Activated naive CD4-positive, alpha-beta T cell treated with anti-CD3 and anti-CD28 coated beads for 36 hours (primary cell): ENCODE data around the gene ADAMTS1. TPM values are rescaled to one million over a fixed set of nuclear protein-coding genes. Genes with fewer than 3 reads are reported as not detected.

Experiments used
- CTCF ChIA-PET: fragments of 350-600 bp; sonication (Branson Sonifier 250); formaldehyde crosslinking; loops from one replicate; lab custom pipeline; 2021; ENCODE audit warnings: antibody characterized with exemption; lab: Charles Lee
- DNase-seq: peaks from one replicate; pipeline ENCODE4 v3.0.0-alpha.2; 2020
- H3K27ac Mint-ChIP-seq: one replicate; pipeline ENCODE4 v1.8.0; 2021; ENCODE audit warnings: mild to moderate bottlenecking, mixed read lengths
- H3K27me3 Mint-ChIP-seq: one replicate; pipeline ENCODE4 v1.8.0; 2021; ENCODE audit warnings: low read depth, mixed read lengths
- H3K36me3 Mint-ChIP-seq: one replicate; pipeline ENCODE4 v1.8.0; 2021; ENCODE audit warnings: low read depth, mixed read lengths
- H3K4me1 Mint-ChIP-seq: one replicate; pipeline ENCODE4 v1.8.0; 2021; ENCODE audit warnings: low read depth, mixed read lengths
- H3K4me3 Mint-ChIP-seq: one replicate; pipeline ENCODE4 v1.8.0; 2021; ENCODE audit warnings: mild to moderate bottlenecking, moderate library complexity, mixed read lengths
- H3K9me3 Mint-ChIP-seq: one replicate; pipeline ENCODE4 v1.8.0; 2021; ENCODE audit warnings: mixed read lengths
- intact Hi-C: fragments of 100-400 bp; cut with micrococcal nuclease; formaldehyde crosslinking; loops from one replicate; pipeline ENCODE4 v1.15.1; 2023
- total RNA-seq, 2 experiments: library from RNA; stranded (reverse); gene quantifications; one replicate each; pipeline ENCODE4 v1.2.3, GENCODE V29; 2021

The ADAMTS1 gene
- total RNA-seq, 2 experiments from 2014 or later = not detected

- Mint-ChIP-seq H3K36me3 (no peaks in the 10 kb centered on the region), H3K27ac (no peak overlapping the region), H3K9me3 (no peaks in the 10 kb centered on the region), H3K4me1 (peaks cover 10% of the 10 kb centered on the region), H3K27me3 (peaks cover 21% of the 10 kb centered on the region), H3K4me3 (no peak overlapping the region)
- no peak for DNase-seq
- intact Hi-C loops = no loop called here
- CTCF ChIA-PET = interaction anchor here (0.6 kb wide), 1 partner anchor 28 kb away, joined by 3 read pairs; no protein-coding TSS in a partner anchor
Observed at GRCh38 chr21:26833011-26833410, 12.2 kb downstream of the ADAMTS1 start.

GRCh38 chr21:26832546-26832945, 12.7 kb downstream of the ADAMTS1 start:
- Mint-ChIP-seq H3K4me3 (no peak overlapping the region), H3K27ac (no peak overlapping the region), H3K36me3 (no peaks in the 10 kb centered on the region), H3K27me3 (peaks cover 19% of the 10 kb centered on the region), H3K9me3 (no peaks in the 10 kb centered on the region), H3K4me1 (peaks cover 10% of the 10 kb centered on the region)
- intact Hi-C loops = no loop called here
- no peak for DNase-seq
- CTCF ChIA-PET = interaction anchor here (0.6 kb wide), 1 partner anchor 27 kb away, joined by 3 read pairs; no protein-coding TSS in a partner anchor

DNA sequence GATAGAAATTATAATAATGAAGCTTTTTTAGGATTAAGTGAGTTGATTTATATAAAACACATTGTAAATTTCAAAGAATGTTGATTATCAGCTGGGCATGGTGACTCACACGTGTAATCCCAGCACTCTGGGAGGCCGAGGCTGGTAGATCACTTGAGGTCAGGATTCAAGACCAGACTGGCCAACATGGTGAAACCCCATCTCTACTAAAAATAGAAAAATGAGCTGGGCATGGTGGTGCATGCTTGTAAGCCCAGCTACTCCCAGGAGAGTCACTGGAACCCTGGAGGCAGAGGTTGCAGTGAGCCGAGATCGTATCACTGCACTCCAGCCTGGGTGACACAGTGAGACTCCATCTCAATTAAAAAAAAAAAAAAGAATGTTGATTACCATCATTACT, 18.4 kb downstream of the ADAMTS1 start:
- no peak overlapping the region for H3K4me3 Mint-ChIP-seq
- peaks cover 11% of the 10 kb centered on the region for H3K27me3 Mint-ChIP-seq
- H3K9me3 Mint-ChIP-seq = no peaks in the 10 kb centered on the region
- intact Hi-C loops = no loop called here
- no peaks in the 10 kb centered on the region for H3K36me3 Mint-ChIP-seq
- H3K4me1 Mint-ChIP-seq = no peaks in the 10 kb centered on the region
- CTCF ChIA-PET = interaction anchor here (2.0 kb wide), 1 partner anchor 11 kb away, joined by 5 read pairs; no protein-coding TSS in a partner anchor
- no peak overlapping the region for H3K27ac Mint-ChIP-seq
- no peak for DNase-seq

DNA sequence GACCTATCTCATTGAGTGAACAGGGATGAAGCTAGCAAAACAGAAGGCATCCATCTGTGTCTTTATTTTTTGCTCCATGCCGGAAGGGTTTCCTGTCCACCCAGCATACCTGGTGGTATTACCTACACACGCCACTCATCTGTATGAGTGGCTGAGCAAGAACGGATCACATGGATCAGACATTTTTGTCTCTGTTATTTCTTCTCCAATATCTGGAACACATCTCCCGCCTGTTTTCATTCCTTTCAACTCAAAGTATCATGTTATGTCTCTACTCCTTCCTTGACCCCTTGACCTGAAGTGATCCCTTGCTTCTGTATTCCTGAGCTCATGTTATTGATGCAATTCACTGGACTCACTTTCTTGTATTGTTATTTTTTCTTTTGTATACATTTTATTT, 24.7 kb downstream of the ADAMTS1 start:
- no peaks in the 10 kb centered on the region for H3K4me1 Mint-ChIP-seq
- H3K27ac Mint-ChIP-seq = no peak overlapping the region
- no peaks in the 10 kb centered on the region for H3K36me3 Mint-ChIP-seq
- no peak overlapping the region for H3K4me3 Mint-ChIP-seq
- DNase-seq = no peak
- H3K9me3 Mint-ChIP-seq = no peaks in the 10 kb centered on the region
- CTCF ChIA-PET = interaction anchor here (0.7 kb wide), 1 partner anchor 14 kb away, joined by 4 read pairs; no protein-coding TSS in a partner anchor
- H3K27me3 Mint-ChIP-seq = peaks cover 5% of the 10 kb centered on the region
- intact Hi-C loops = no loop called here

DNA sequence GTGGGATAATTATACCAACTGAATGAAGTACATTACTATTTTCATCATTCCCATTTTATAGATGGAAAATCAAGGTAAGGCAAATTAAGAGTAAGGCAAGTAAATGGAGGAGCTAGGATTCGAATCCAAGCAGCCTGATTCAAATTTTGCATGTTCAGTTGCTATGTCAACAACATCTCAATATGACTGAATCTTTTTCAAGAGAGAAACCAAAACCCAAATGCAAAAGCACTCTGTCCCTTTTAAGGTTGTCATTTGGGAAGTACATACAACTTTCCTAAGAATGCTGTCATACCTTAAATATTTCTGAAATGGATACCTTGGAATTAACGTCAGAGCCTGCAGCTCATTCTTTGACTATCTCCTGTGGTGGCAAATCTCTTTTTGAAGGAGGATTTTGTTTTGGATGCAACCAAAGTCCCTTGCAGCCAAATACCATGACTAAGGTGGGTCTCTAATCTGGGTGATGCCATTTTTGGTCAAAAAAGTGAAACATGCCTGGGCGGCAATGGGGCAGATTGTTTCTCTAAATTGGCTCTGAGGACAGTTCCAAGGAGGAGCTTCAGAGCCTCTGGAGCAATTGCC, 25.4 kb downstream of the ADAMTS1 start:
- Mint-ChIP-seq H3K4me1 (no peaks in the 10 kb centered on the region), H3K9me3 (no peaks in the 10 kb centered on the region), H3K27ac (no peak overlapping the region), H3K27me3 (peaks cover 2% of the 10 kb centered on the region), H3K36me3 (no peaks in the 10 kb centered on the region), H3K4me3 (no peak overlapping the region)
- intact Hi-C loops = no loop called here
- CTCF ChIA-PET = interaction anchor here (0.7 kb wide), 1 partner anchor 14 kb away, joined by 4 read pairs; no protein-coding TSS in a partner anchor
- DNase-seq = no peak

GRCh38 chr21:26818906-26819305, 26.3 kb downstream of the ADAMTS1 start:
- no peaks in the 10 kb centered on the region for H3K36me3 Mint-ChIP-seq
- no peaks in the 10 kb centered on the region for H3K27me3 Mint-ChIP-seq
- no peak overlapping the region for H3K4me3 Mint-ChIP-seq
- no peaks in the 10 kb centered on the region for H3K9me3 Mint-ChIP-seq
- intact Hi-C loops = no loop called here
- no peaks in the 10 kb centered on the region for H3K4me1 Mint-ChIP-seq
- CTCF ChIA-PET = no interaction called here
- DNase-seq = no peak
- H3K27ac Mint-ChIP-seq = no peak overlapping the region

DNA sequence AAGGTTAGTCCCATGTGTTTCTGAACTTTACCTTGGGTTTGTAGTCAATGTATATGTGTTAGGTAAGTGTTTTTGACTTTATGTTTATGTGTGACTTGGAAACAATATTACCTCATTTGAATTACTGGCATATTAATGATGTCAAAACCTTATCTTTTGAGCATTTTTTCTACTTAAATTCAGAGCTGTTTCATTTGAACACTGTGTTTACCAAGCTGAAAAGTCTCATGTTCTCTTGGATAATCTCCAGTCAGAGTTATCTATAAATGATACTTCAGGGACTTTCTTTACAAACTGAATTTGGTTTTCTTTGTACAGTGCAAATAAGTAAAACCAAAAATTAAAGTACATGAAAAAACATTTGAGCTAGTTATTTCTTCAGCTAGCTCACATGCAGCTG, 30.0 kb downstream of the ADAMTS1 start:
- no peak overlapping the region for H3K4me3 Mint-ChIP-seq
- no peaks in the 10 kb centered on the region for H3K9me3 Mint-ChIP-seq
- no peak for DNase-seq
- no peak overlapping the region for H3K27ac Mint-ChIP-seq
- no peaks in the 10 kb centered on the region for H3K4me1 Mint-ChIP-seq
- H3K27me3 Mint-ChIP-seq = no peaks in the 10 kb centered on the region
- H3K36me3 Mint-ChIP-seq = no peaks in the 10 kb centered on the region
- CTCF ChIA-PET = interaction anchor here (0.7 to 1.1 kb wide), 5 partner anchors 8 to 1930 kb away, joined by 3 to 5 read pairs (median 3); no protein-coding TSS in a partner anchor
- intact Hi-C loops = no loop called here

- no peaks in the 10 kb centered on the region for H3K27me3 Mint-ChIP-seq
- no peaks in the 10 kb centered on the region for H3K9me3 Mint-ChIP-seq
- H3K4me1 Mint-ChIP-seq = no peaks in the 10 kb centered on the region
- no peak for DNase-seq
- CTCF ChIA-PET = interaction anchor here (0.6 to 0.7 kb wide), 4 partner anchors 8 to 920 kb away, joined by 3 to 4 read pairs (median 3); no protein-coding TSS in a partner anchor
- intact Hi-C loops = no loop called here
- no peak overlapping the region for H3K27ac Mint-ChIP-seq
- no peak overlapping the region for H3K4me3 Mint-ChIP-seq
- no peaks in the 10 kb centered on the region for H3K36me3 Mint-ChIP-seq
Observed at GRCh38 chr21:26814386-26814785, 30.8 kb downstream of the ADAMTS1 start.

DNA sequence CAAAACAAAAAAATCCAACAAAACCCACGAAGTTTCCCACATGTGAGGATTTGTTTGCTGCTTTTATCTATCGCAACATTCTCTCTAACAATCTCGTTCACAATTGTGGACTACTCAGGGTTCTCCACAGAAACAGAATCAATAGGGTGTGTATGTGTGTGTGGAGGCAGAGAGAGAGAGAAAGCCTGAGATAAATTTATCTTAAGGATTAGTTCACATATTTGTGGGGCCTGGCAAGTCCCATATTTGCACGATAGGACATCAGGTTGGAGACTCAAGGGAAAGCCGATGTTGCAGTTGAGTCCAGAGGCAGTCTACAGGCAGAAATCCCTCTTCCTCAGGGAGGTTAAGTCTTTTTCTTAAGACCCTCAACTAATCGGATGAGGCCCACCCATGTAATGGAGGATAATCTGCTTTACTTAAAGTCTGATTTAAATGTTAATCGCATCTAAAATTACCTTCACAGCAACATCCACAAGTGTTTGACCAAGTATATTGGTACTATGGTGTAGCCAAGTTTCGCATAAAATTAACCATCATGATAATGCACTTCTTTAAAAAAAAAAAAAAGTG, 31.7 kb downstream of the ADAMTS1 start:
- Mint-ChIP-seq H3K4me3 (no peak overlapping the region), H3K4me1 (no peaks in the 10 kb centered on the region), H3K9me3 (no peaks in the 10 kb centered on the region), H3K27me3 (no peaks in the 10 kb centered on the region), H3K36me3 (no peaks in the 10 kb centered on the region), H3K27ac (no peak overlapping the region)
- no peak for DNase-seq
- CTCF ChIA-PET = interaction anchor here (0.6 to 0.7 kb wide), 3 partner anchors 9 to 919 kb away, joined by 3 to 4 read pairs (median 3); no protein-coding TSS in a partner anchor
- intact Hi-C loops = no loop called here

DNA sequence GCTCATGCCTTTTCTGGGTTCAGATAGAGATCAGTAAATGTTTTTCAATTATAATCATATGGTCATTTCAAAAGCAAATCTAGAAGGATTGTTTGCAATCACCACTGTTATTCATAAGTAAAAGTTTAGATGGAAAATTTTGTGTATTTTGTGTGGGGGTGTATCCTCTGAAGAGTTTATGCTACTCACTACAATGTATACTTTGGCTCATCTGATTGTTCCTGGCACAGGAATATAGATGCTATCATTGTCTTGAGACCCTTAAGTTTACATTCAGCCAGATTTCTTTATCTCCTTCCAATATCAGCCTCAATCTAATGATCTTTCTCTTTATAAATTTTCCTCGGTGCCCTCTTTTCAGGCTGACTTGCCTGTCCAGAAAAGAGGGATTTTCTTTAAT, 33.0 kb downstream of the ADAMTS1 start:
- Mint-ChIP-seq H3K4me3 (no peak overlapping the region), H3K9me3 (no peaks in the 10 kb centered on the region), H3K4me1 (no peaks in the 10 kb centered on the region), H3K27me3 (peaks cover 3% of the 10 kb centered on the region), H3K36me3 (no peaks in the 10 kb centered on the region), H3K27ac (no peak overlapping the region)
- intact Hi-C loops = no loop called here
- CTCF ChIA-PET = no interaction called here
- DNase-seq = no peak

- no peaks in the 10 kb centered on the region for H3K4me1 Mint-ChIP-seq
- peaks cover 4% of the 10 kb centered on the region for H3K27me3 Mint-ChIP-seq
- CTCF ChIA-PET = interaction anchor here (1.7 kb wide), 1 partner anchor 33 kb away, joined by 5 read pairs; no protein-coding TSS in a partner anchor
- DNase-seq = no peak
- no peak overlapping the region for H3K4me3 Mint-ChIP-seq
- no peak overlapping the region for H3K27ac Mint-ChIP-seq
- H3K9me3 Mint-ChIP-seq = no peaks in the 10 kb centered on the region
- intact Hi-C loops = no loop called here
- no peaks in the 10 kb centered on the region for H3K36me3 Mint-ChIP-seq
Observed at GRCh38 chr21:26811482-26811881, 33.7 kb downstream of the ADAMTS1 start.

- no peaks in the 10 kb centered on the region for H3K36me3 Mint-ChIP-seq
- H3K9me3 Mint-ChIP-seq = no peaks in the 10 kb centered on the region
- no peak overlapping the region for H3K4me3 Mint-ChIP-seq
- H3K27ac Mint-ChIP-seq = no peak overlapping the region
- DNase-seq = no peak
- no peaks in the 10 kb centered on the region for H3K4me1 Mint-ChIP-seq
- CTCF ChIA-PET = interaction anchor here (1.7 kb wide), 1 partner anchor 34 kb away, joined by 5 read pairs; no protein-coding TSS in a partner anchor
- intact Hi-C loops = no loop called here
- H3K27me3 Mint-ChIP-seq = peaks cover 4% of the 10 kb centered on the region
Observed at GRCh38 chr21:26810676-26811415, 34.4 kb downstream of the ADAMTS1 start.
